ENCODE data around the gene MYO1G. TPM values are rescaled to one million over a fixed set of nuclear protein-coding genes. Genes with fewer than 3 reads are reported as not detected.

Gene MYO1G
- total RNA-seq, 1 donor = 0.09 TPM

- no peak for TF ChIP-seq CTCF (IDR thresholded peaks at IDR 0.05; ENCODE audit: insufficient read depth, low read length)
- peak overlapping the region; percentile 74 for H3K4me3 ChIP-seq (ENCODE audit: low read depth, low read length)
- no peak for DNase-seq (ENCODE audit: low read depth)
Measured at GRCh38 chr7:44985900-44986217, 7.0 kb upstream of the MYO1G start.

- peak overlapping the region; percentile 74 for H3K4me3 ChIP-seq (ENCODE audit: low read depth, low read length)
- TF ChIP-seq CTCF (IDR thresholded peaks at IDR 0.05; ENCODE audit: insufficient read depth, low read length) = no peak
- no peak for DNase-seq (ENCODE audit: low read depth)
Measured at GRCh38 chr7:44985033-44985695, 6.3 kb upstream of the MYO1G start.

- no peak for TF ChIP-seq CTCF (IDR thresholded peaks at IDR 0.05; ENCODE audit: insufficient read depth, low read length)
- peak overlapping the region; percentile 74 for H3K4me3 ChIP-seq (ENCODE audit: low read depth, low read length)
Measured at GRCh38 chr7:44984478-44984758, 5.6 kb upstream of the MYO1G start.

DNA sequence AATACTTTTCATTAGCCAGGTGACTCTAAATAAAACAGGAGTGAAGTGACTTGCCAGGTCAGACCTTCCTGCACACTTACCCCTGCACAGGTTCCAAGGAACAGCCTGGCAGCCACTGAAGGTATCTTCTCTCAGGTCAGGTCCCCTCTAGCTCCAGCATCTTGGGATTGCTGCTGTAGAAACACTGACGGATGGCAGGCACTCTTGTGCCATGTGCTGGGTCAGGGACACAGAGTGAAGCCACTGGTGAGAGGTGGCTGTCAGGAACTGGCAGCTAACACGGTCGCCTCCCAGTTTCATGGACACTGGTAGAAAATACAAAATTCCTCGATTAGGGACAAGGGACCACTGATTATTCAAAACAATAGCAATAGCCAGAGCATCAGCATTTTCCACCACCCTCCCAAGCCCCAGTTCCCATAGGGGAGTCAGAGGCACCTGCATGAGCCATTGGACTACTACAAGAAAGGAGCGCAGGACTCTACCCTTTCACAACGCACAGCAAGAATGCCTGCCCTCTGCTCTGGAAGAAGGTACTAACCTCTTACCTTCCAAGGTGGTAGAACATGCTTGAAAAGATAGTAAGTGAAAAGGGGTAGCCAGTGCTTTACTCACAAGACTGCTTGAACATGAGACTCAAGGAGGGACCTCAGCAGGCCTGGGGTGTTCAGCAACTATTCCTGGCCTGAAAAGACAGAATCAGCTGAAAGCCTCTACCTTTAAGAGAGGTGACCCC is 5.1 kb upstream of the MYO1G start:
- peak overlapping the region; percentile 74 for H3K4me3 ChIP-seq (ENCODE audit: low read depth, low read length)
- DNase-seq (ENCODE audit: low read depth) = no peak
- TF ChIP-seq CTCF (IDR thresholded peaks at IDR 0.05; ENCODE audit: insufficient read depth, low read length) = no peak

More at GRCh38 chr7:44984478-44984758, 5.6 kb upstream of the MYO1G start:
- no peak for DNase-seq (ENCODE audit: low read depth)

DNA sequence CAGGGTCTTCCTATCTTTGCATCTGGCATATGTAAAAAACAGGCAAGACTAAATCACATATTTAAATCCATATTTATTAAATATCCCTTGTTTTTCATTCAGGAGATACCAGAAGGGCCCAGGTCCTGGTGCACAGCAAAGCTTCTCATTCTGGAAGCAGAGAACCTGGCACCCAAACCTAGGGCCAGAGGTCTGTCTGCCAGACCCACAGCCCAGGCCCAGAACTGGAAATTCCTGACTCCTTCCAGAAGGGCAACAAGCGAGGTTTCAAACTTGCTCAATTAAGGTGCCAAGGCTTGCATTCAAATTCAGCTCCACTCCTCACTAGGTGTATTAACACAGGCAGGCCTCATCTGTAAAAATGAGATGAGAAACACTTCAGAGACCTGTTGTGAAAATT is 4.2 kb upstream of the MYO1G start:
- TF ChIP-seq CTCF (IDR thresholded peaks at IDR 0.05; ENCODE audit: insufficient read depth, low read length) = no peak
- DNase-seq (ENCODE audit: low read depth) = no peak
- H3K4me3 ChIP-seq (ENCODE audit: low read depth, low read length) = no peak overlapping the region

DNA sequence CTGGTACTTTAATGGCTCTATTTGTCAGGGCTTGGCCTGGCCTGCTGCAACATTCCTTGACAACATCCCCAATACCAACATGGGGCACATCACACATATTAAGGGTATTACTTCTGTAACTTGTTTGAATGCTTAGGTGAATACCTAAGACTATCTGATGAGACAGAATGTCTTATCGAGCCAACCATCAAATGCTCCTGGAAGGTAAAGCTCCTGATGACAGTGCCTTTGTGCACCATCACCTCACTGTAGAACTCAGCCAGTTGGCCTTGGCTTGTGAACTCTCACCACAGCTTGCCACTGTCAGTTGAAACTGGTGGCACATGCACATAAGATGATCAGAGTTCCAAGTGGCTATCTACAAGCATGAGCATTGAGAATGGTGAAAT is 3.7 kb upstream of the MYO1G start:
- no peak overlapping the region for H3K4me3 ChIP-seq (ENCODE audit: low read depth, low read length)
- no peak for DNase-seq (ENCODE audit: low read depth)
- TF ChIP-seq CTCF (IDR thresholded peaks at IDR 0.05; ENCODE audit: insufficient read depth, low read length) = no peak
